ENCODE data around the gene DCDC2. TPM values are rescaled to one million over a fixed set of nuclear protein-coding genes. Genes with fewer than 3 reads are reported as not detected.

The DCDC2 gene
- total RNA-seq, 1 donor from 2014 or later: 4.5 TPM

DNA sequence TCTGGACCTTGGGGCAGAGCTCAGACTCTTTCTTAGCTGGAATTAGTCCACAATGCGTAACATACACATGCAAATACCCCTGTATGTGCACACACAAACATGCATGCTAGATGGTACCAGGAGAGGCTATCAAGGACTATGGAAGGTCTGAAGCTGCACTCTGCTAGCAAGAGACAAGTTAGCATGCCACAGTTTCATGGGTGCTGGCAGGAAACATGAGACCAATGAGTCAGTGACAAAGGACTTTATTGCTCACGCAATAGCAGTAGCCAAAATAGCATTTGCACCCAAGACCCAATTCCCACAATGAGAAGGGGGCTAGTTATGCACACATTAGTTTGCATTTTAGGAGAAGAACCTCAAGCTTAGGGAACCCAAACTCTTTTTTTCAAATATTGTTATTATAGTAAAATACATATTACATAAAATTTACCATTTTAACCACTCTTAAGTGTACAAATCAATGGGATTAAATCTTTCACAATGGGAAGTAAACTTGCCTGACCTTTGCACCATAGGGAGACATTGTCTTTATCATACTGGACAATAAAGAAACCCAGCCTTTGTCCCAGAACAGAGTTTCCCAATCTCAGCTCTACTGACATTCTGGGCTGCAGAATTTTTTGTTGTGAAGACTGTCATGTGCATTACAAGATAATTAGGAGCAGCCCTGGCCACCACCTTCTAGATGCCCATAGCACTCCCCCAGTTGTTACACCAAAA is 162.7 kb downstream of the DCDC2 start:
- Histone ChIP-seq H3K4me2 (ENCODE audit: low read length) (no peak overlapping the region), H4K20me1 (ENCODE audit: insufficient read depth, low read length) (no peaks in the 10 kb centered on the region), H3K9ac (ENCODE audit: low read length) (no peak overlapping the region), H3K4me1 (ENCODE audit: insufficient read depth, low read length) (no peaks in the 10 kb centered on the region), H3K27ac (ENCODE audit: low read depth, low read length) (no peak overlapping the region), H3K4me3 (ENCODE audit: insufficient read depth, low read depth, low read length) (no peak overlapping the region), H3K27me3 (ENCODE audit: insufficient read depth, low read length) (no peaks in the 10 kb centered on the region), H3K79me2 (ENCODE audit: insufficient read depth, low read length) (no peaks in the 10 kb centered on the region), H2AFZ (ENCODE audit: low read depth, low read length) (no peak overlapping the region), H3K9me3 (ENCODE audit: insufficient read depth, low read depth, low read length) (no peaks in the 10 kb centered on the region), H3K36me3 (ENCODE audit: insufficient read depth, low read length) (no peaks in the 10 kb centered on the region)
- FAIRE-seq: no peak
- Mint-ChIP-seq H3K4me3 (ENCODE audit: unreplicated experiment) (no peak overlapping the region), H3K4me1 (ENCODE audit: low read depth, unreplicated experiment) (no peaks in the 10 kb centered on the region), H3K27me3 (ENCODE audit: low read depth, unreplicated experiment) (no peaks in the 10 kb centered on the region), H3K9me3 (ENCODE audit: unreplicated experiment) (peaks cover 3% of the 10 kb centered on the region), H3K27ac (ENCODE audit: unreplicated experiment) (no peak overlapping the region), H3K36me3 (ENCODE audit: low read depth, unreplicated experiment) (no peaks in the 10 kb centered on the region)
- no peak for TF ChIP-seq EZH2 (IDR thresholded peaks at IDR 0.05; ENCODE audit: insufficient read depth, low read length)
- TF ChIP-seq, protein P1, sequence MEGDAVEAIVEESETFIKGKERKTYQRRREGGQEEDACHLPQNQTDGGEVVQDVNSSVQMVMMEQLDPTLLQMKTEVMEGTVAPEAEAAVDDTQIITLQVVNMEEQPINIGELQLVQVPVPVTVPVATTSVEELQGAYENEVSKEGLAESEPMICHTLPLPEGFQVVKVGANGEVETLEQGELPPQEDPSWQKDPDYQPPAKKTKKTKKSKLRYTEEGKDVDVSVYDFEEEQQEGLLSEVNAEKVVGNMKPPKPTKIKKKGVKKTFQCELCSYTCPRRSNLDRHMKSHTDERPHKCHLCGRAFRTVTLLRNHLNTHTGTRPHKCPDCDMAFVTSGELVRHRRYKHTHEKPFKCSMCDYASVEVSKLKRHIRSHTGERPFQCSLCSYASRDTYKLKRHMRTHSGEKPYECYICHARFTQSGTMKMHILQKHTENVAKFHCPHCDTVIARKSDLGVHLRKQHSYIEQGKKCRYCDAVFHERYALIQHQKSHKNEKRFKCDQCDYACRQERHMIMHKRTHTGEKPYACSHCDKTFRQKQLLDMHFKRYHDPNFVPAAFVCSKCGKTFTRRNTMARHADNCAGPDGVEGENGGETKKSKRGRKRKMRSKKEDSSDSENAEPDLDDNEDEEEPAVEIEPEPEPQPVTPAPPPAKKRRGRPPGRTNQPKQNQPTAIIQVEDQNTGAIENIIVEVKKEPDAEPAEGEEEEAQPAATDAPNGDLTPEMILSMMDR (IDR thresholded peaks at IDR 0.05; ENCODE audit: insufficient read depth, low read depth, low read length): no peak
- no peak for DNase-seq (ENCODE audit: low read depth)

DNA sequence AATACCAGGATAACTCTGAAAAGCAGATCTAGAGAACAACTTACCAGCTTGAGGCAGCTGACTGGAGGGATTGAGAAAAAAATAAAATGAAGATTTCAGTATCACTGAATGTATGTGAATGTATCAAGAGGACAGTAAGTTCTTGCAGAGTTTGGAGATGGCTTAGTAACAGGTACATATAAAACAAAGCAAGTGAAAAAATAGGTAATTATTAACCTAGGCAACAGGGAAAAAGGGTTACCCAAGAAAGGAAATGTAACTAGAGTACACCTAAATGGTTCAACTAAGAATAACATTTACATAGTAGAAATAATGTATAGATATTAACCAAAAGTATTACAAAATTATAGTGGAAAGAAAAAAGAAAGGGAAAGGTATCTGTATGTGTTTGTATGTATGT is 164.5 kb downstream of the DCDC2 start:
- H4K20me1 ChIP-seq (ENCODE audit: insufficient read depth, low read length): no peaks in the 10 kb centered on the region
- H3K4me3 ChIP-seq (ENCODE audit: insufficient read depth, low read depth, low read length): no peak overlapping the region
- H3K4me1 ChIP-seq (ENCODE audit: insufficient read depth, low read length): no peaks in the 10 kb centered on the region
- Mint-ChIP-seq H3K4me3 (ENCODE audit: unreplicated experiment) (no peak overlapping the region), H3K27ac (ENCODE audit: unreplicated experiment) (no peak overlapping the region), H3K9me3 (ENCODE audit: unreplicated experiment) (no peaks in the 10 kb centered on the region), H3K4me1 (ENCODE audit: low read depth, unreplicated experiment) (no peaks in the 10 kb centered on the region), H3K36me3 (ENCODE audit: low read depth, unreplicated experiment) (no peaks in the 10 kb centered on the region), H3K27me3 (ENCODE audit: low read depth, unreplicated experiment) (no peaks in the 10 kb centered on the region)
- no peaks in the 10 kb centered on the region for H3K79me2 ChIP-seq (ENCODE audit: insufficient read depth, low read length)
- no peaks in the 10 kb centered on the region for H3K9me3 ChIP-seq (ENCODE audit: insufficient read depth, low read depth, low read length)
- H3K9ac ChIP-seq (ENCODE audit: low read length): no peak overlapping the region
- H3K36me3 ChIP-seq (ENCODE audit: insufficient read depth, low read length): no peaks in the 10 kb centered on the region
- no peak for DNase-seq (ENCODE audit: low read depth)
- TF ChIP-seq, protein P1 (IDR thresholded peaks at IDR 0.05; ENCODE audit: insufficient read depth, low read depth, low read length): no peak
- no peak for TF ChIP-seq EZH2 (IDR thresholded peaks at IDR 0.05; ENCODE audit: insufficient read depth, low read length)
- no peak overlapping the region for H3K4me2 ChIP-seq (ENCODE audit: low read length)
- FAIRE-seq: no peak
- no peak overlapping the region for H2AFZ ChIP-seq (ENCODE audit: low read depth, low read length)
- H3K27me3 ChIP-seq (ENCODE audit: insufficient read depth, low read length): no peaks in the 10 kb centered on the region
- no peak overlapping the region for H3K27ac ChIP-seq (ENCODE audit: low read depth, low read length)

DNA sequence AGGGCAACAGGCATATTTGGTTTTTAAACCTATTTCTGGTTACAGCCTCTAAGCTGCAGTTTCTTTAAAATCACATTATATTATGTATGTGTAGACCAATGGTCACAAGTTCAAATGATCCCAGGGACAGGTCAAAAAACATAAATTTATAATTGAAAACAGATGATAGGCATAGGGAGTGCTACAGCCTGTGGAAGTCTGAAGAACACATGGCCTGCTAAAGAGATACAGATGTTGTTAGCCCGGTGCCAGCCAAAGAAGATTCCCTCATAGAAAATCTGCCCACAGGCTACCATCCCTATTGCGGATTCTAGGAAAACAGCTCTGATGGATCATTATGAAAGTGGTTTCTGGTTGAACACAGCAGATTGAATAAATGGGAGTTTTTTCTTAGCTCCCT is 166.5 kb downstream of the DCDC2 start:
- Histone ChIP-seq H4K20me1 (ENCODE audit: insufficient read depth, low read length) (no peaks in the 10 kb centered on the region), H3K9ac (ENCODE audit: low read length) (no peak overlapping the region), H3K27me3 (ENCODE audit: insufficient read depth, low read length) (no peaks in the 10 kb centered on the region), H3K36me3 (ENCODE audit: insufficient read depth, low read length) (no peaks in the 10 kb centered on the region), H3K4me3 (ENCODE audit: insufficient read depth, low read depth, low read length) (no peak overlapping the region), H3K9me3 (ENCODE audit: insufficient read depth, low read depth, low read length) (no peaks in the 10 kb centered on the region), H2AFZ (ENCODE audit: low read depth, low read length) (no peak overlapping the region), H3K4me2 (ENCODE audit: low read length) (no peak overlapping the region), H3K4me1 (ENCODE audit: insufficient read depth, low read length) (no peaks in the 10 kb centered on the region), H3K27ac (ENCODE audit: low read depth, low read length) (no peak overlapping the region), H3K79me2 (ENCODE audit: insufficient read depth, low read length) (no peaks in the 10 kb centered on the region)
- no peak for DNase-seq (ENCODE audit: low read depth)
- no peaks in the 10 kb centered on the region for H3K9me3 Mint-ChIP-seq (ENCODE audit: unreplicated experiment)
- no peaks in the 10 kb centered on the region for H3K27me3 Mint-ChIP-seq (ENCODE audit: low read depth, unreplicated experiment)
- no peak overlapping the region for H3K4me3 Mint-ChIP-seq (ENCODE audit: unreplicated experiment)
- no peaks in the 10 kb centered on the region for H3K36me3 Mint-ChIP-seq (ENCODE audit: low read depth, unreplicated experiment)
- H3K27ac Mint-ChIP-seq (ENCODE audit: unreplicated experiment): no peak overlapping the region
- H3K4me1 Mint-ChIP-seq (ENCODE audit: low read depth, unreplicated experiment): no peaks in the 10 kb centered on the region
- TF ChIP-seq, protein P1 (IDR thresholded peaks at IDR 0.05; ENCODE audit: insufficient read depth, low read depth, low read length): no peak
- no peak for TF ChIP-seq EZH2 (IDR thresholded peaks at IDR 0.05; ENCODE audit: insufficient read depth, low read length)
- FAIRE-seq: no peak
